AG09319 (cell line): Measurements from ENCODE around the gene EXOC3L4.
"Not testable (repeated sequence)": the region's sequence is repeated elsewhere in the genome, so short reads cannot be mapped to it uniquely, and the experiment has no call there.

ENCODE experiments used
- DNase-seq: peaks from one replicate; pipeline ENCODE4 v3.0.0-alpha.2; 2010; ENCODE audit warnings: low read depth; ENCODE audit errors: extremely low read depth
- CTCF ChIP-seq: IDR thresholded peaks from 2 replicates; pipeline ENCODE4 v1.5.1; 2011; ENCODE audit warnings: low read depth, mild to moderate bottlenecking, inconsistent platforms, low read length, moderate library complexity

The EXOC3L4 gene

DNA sequence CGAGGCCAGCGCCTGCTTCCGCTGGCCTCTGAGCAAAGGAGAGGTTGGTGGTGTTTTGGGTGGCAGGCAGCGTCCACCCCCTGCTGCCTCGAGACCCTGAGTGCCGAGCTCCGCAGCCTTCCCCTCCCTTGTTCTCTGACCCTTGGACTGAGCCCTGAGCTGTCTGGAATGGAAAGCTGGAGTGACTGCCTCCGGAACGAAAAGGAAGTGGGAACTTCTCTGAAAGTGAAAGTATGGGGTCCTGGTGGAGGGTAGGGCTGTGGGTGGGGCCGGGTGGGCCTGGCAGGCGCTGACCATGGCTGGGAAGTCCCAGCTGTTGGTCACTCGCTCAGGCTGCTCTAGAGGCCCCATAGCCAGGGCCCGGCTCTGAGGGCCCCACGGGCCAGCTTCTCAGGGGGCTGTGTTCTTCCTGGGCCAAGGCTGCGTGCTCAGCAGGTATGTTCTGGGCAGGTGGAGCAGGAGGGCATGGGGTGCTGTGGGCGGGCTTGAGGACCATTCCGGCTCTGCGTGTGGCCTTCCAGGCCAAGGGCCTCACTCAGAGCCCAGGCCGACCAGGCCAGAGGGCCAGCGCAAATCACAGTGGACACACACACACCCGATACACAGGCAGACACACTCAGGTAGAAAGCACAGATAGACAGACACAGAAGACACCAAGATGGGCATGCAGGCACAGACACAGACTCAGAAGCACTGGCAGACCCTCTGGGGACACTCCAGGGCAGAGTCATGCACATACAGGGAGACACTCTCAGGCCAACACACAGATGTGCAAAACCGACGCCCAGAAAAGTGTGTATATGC is at the start of gene EXOC3L4:
EXOC3L4 (plus strand) TSS at position 320 of the 804 bp plus-strand sequence. CDS start 5,495 bp downstream, outside the sequence.
- DNase-seq = no peak
- TF ChIP-seq CTCF = no peak

- no peak for TF ChIP-seq CTCF
- DNase-seq = no peak
These were observed 49.1 kb upstream of the EXOC3L4 start for GRCh38 chr14:103045371-103045869.

DNA sequence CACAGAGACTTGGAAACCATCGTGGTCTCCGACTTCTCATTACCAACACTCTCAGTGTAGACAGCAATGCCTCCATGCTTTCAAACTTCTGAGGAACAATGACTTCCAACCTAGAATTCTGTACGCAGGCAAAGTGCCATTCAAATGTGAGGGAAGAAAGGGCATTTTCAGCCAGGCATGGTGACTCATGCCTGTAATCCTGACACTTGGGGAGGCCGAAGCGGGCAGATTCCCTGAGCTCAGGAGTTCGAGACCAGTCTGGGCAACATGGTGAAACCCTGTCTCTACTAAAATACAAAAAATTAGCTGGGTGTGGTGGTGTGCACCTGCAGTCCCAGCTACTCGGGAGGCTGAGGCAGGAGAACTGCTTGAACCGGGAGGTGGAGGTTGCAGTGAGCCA is 47.1 kb upstream of the EXOC3L4 start:
- DNase-seq = not testable (repeated sequence)

GRCh38 chr14:103050935-103051334 is 43.6 kb upstream of the EXOC3L4 start:
- no peak for DNase-seq
- TF ChIP-seq CTCF = no peak

GRCh38 chr14:103052407-103052806 is 42.1 kb upstream of the EXOC3L4 start:
- no peak for DNase-seq
- no peak for TF ChIP-seq CTCF

DNA sequence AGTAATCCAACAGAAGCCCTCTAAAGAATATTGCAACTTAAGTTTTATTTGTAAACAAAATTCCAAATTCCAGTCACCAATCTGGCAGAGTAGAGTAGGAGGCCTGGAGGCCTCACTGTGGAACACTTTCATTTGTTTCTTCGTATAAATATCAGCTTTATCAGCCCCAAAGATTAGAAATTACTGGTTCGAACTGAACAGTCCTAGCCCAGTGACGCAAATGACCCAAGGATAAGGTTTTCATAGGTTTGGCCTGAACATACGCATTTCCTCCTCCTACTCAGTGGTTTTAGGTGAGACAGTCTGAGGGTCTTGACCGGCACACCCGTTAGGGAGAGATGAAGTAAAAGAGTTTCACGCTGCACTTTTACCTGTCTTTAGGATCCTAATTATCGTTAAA is 38.8 kb upstream of the EXOC3L4 start:
- no peak for TF ChIP-seq CTCF
- DNase-seq = no peak

GRCh38 chr14:103056322-103057027 is 38.0 kb upstream of the EXOC3L4 start:
- no peak for DNase-seq
- no peak for TF ChIP-seq CTCF
